DND-41 (cell line): Measurements from ENCODE around the gene IL1RAPL2.

Experiments used
- EZH2 ChIP-seq: IDR thresholded peaks from 3 replicates; pipeline ENCODE4 v1.6.1; 2012; ENCODE audit warnings: borderline replicate concordance, low read depth, mild to moderate bottlenecking, moderate library complexity, low read length, inconsistent platforms; ENCODE audit not compliant: severe bottlenecking
- TF ChIP-seq, protein P1 (sequence below): IDR thresholded peaks from 2 replicates; pipeline ENCODE4 v1.5.1; 2012; ENCODE audit warnings: borderline replicate concordance, low read length, moderate library complexity, mild to moderate bottlenecking; ENCODE audit not compliant: poor library complexity, severe bottlenecking; ENCODE audit errors: extremely low read depth

DNA sequence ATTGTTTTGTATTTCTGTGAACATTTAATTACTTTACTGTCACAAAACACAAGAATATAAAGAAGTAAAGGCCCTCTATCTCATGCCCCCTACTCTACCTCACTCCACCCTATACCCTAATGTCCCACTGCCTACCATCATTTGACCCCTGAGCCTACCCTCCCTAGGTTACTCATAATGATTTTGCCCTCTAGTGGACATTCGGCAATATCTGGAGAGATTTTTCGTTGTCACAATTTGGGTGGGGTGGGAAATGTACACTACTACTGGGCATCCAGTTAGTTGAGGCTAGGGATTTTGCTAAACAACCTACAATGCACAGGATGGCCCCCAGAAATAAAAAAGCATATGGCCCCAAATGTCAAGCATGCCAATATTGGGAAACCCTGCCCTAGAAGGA is 644.3 kb downstream of the IL1RAPL2 start:
- TF ChIP-seq, protein P1, sequence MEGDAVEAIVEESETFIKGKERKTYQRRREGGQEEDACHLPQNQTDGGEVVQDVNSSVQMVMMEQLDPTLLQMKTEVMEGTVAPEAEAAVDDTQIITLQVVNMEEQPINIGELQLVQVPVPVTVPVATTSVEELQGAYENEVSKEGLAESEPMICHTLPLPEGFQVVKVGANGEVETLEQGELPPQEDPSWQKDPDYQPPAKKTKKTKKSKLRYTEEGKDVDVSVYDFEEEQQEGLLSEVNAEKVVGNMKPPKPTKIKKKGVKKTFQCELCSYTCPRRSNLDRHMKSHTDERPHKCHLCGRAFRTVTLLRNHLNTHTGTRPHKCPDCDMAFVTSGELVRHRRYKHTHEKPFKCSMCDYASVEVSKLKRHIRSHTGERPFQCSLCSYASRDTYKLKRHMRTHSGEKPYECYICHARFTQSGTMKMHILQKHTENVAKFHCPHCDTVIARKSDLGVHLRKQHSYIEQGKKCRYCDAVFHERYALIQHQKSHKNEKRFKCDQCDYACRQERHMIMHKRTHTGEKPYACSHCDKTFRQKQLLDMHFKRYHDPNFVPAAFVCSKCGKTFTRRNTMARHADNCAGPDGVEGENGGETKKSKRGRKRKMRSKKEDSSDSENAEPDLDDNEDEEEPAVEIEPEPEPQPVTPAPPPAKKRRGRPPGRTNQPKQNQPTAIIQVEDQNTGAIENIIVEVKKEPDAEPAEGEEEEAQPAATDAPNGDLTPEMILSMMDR = no peak
- no peak for TF ChIP-seq EZH2
